ENCODE results near the gene ZNF385C. TPM values are rescaled to one million over a fixed set of nuclear protein-coding genes. Genes with fewer than 3 reads are reported as not detected.
A peak's percentile ranks its signal among the peaks of the same experiment; 100 is the strongest.

Gene ZNF385C
- total RNA-seq, 2 donors from 2014 or later, result 1.4 to 2.1 TPM

DNA sequence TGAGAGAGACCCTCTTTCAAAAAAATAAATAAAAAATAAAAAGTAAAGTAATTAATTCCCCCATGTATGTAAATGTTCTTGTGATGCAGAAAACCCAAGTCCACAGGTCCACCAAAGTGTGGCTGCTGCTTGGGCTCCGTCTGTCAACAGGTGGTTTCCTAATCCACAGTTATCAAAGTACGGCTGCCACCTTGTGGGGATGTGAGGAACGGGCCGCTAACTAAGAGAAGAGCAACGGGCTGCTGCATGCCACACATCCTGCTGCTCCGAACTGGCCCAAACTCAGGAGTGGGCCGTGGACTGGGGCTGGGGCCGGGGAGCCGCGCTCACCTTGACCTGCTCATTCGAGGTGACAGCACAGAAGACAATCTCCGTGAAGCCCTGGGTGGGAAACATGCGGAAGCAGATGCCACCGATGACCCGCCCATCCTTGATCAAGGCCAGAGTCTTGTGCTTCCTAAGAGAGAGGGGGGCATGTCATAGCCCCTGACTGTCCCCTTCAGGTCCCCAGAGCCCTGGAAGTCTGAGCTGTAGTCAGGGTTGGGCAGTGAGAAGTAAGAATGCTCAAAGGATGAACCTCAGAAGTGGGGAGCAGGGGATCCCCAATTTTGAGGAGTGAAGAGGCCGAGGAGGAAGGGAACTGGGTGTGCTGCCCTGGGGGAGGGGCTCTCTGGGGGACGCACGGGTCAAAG lies 18.6 kb upstream of the ZNF385C start:
- Histone ChIP-seq H3K9ac (ENCODE audit: extremely low read depth, low read length, poor library complexity, severe bottlenecking) (no peak overlapping the region), H3K36me3 (ENCODE audit: control insufficient read depth, insufficient read depth, low read length) (peaks cover 21% of the 10 kb centered on the region), H3K27ac (ENCODE audit: low read depth, low read length) (no peak overlapping the region), H3K27me3 (ENCODE audit: control insufficient read depth, insufficient read depth, low read length, poor library complexity, severe bottlenecking) (no peaks in the 10 kb centered on the region), H3K9me3 (ENCODE audit: control insufficient read depth, low read length) (no peaks in the 10 kb centered on the region), H3K4me1 (ENCODE audit: control insufficient read depth, insufficient read depth, low read length) (no peaks in the 10 kb centered on the region), H3K4me3 (ENCODE audit: low read length) (no peak overlapping the region)
- no peaks in the 10 kb centered on the region for H3K27me3 Mint-ChIP-seq (ENCODE audit: insufficient read depth)
- peaks cover 28% of the 10 kb centered on the region for H3K36me3 Mint-ChIP-seq (ENCODE audit: low read depth)
- 56 to 60% methylated on average over 14 to 18 of the region's 18 CpGs for WGBS, 2 experiments (ENCODE audit: insufficient coverage in 1 of 2, insufficient read length in 1 of 2)
- no peak overlapping the region for H3K4me3 Mint-ChIP-seq
- DNase-seq, result peak; percentile 97
- no peaks in the 10 kb centered on the region for H3K4me1 Mint-ChIP-seq
- peak overlapping the region; percentile 64 for H3K27ac Mint-ChIP-seq
- no peaks in the 10 kb centered on the region for H3K9me3 Mint-ChIP-seq
- peak; percentile 90 for TF ChIP-seq CTCF (conservative IDR thresholded peaks at IDR 0.05)

GRCh38 chr17:42114118-42114517 lies 15.8 kb upstream of the ZNF385C start:
- Histone ChIP-seq H3K27me3 (ENCODE audit: control insufficient read depth, insufficient read depth, low read length, poor library complexity, severe bottlenecking) (no peaks in the 10 kb centered on the region), H3K4me3 (ENCODE audit: low read length) (no peak overlapping the region), H3K27ac (ENCODE audit: low read depth, low read length) (no peak overlapping the region), H3K36me3 (ENCODE audit: control insufficient read depth, insufficient read depth, low read length) (peaks cover 21% of the 10 kb centered on the region), H3K9me3 (ENCODE audit: control insufficient read depth, low read length) (no peaks in the 10 kb centered on the region), H3K4me1 (ENCODE audit: control insufficient read depth, insufficient read depth, low read length) (no peaks in the 10 kb centered on the region), H3K9ac (ENCODE audit: extremely low read depth, low read length, poor library complexity, severe bottlenecking) (no peak overlapping the region)
- H3K4me3 Mint-ChIP-seq, result no peak overlapping the region
- no peak for DNase-seq
- no peaks in the 10 kb centered on the region for H3K4me1 Mint-ChIP-seq
- no peaks in the 10 kb centered on the region for H3K27me3 Mint-ChIP-seq (ENCODE audit: insufficient read depth)
- H3K27ac Mint-ChIP-seq, result no peak overlapping the region
- TF ChIP-seq CTCF (conservative IDR thresholded peaks at IDR 0.05), result no peak
- no peaks in the 10 kb centered on the region for H3K9me3 Mint-ChIP-seq
- WGBS, 2 experiments (ENCODE audit: insufficient coverage in 1 of 2, insufficient read length in 1 of 2), result 93 to 100% methylated on average over 1 to 6 of the region's 9 CpGs
- H3K36me3 Mint-ChIP-seq (ENCODE audit: low read depth), result peaks cover 28% of the 10 kb centered on the region

DNA sequence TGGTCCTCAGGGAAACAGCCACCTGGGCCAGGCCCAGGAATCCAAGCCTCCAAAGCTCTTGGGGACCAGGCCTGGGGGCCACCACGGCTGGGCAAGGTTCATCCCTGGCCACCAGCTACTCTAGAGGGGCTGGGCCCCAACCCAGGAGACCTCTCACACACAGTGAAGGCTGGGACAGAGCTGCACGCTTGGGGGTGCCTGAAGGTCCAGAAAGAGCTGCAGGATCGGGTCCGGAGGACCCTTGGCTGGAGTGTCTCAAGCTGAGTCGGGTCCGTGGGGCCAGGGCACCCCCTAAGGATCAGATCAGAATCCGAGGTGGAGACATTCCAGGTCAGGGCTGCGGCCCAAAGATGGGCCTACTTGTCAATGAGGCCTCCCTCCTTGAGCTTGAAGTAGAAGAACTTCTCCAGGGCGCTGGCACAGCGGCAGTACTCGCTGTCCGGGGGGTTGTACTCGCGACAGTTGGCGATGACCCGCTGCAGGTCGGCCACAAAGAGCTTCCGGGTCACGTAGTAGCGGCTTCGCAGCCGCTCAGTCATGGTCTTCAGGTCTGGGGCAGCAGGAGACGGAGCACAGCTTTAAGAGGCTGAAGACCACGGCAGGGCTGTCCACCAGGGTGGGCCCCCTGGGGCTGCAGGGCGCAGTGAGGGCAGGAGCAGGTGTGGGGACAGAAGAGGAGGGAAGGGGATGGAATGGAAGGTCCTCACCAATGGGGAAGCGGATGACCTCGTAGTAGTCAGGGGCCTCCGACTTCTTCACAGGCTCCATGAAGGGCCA lies 15.2 kb upstream of the ZNF385C start:
- Mint-ChIP-seq H3K9me3 (no peaks in the 10 kb centered on the region), H3K4me3 (no peak overlapping the region), H3K36me3 (ENCODE audit: low read depth) (peaks cover 26% of the 10 kb centered on the region), H3K27me3 (ENCODE audit: insufficient read depth) (no peaks in the 10 kb centered on the region), H3K27ac (no peak overlapping the region), H3K4me1 (no peaks in the 10 kb centered on the region)
- TF ChIP-seq CTCF (conservative IDR thresholded peaks at IDR 0.05), result no peak
- Histone ChIP-seq H3K27ac (ENCODE audit: low read depth, low read length) (no peak overlapping the region), H3K4me1 (ENCODE audit: control insufficient read depth, insufficient read depth, low read length) (no peaks in the 10 kb centered on the region), H3K27me3 (ENCODE audit: control insufficient read depth, insufficient read depth, low read length, poor library complexity, severe bottlenecking) (no peaks in the 10 kb centered on the region), H3K9ac (ENCODE audit: extremely low read depth, low read length, poor library complexity, severe bottlenecking) (no peak overlapping the region), H3K4me3 (ENCODE audit: low read length) (no peak overlapping the region), H3K36me3 (ENCODE audit: control insufficient read depth, insufficient read depth, low read length) (peaks cover 21% of the 10 kb centered on the region), H3K9me3 (ENCODE audit: control insufficient read depth, low read length) (no peaks in the 10 kb centered on the region)
- no peak for DNase-seq
- 93 to 96% methylated on average over 21 to 28 of the region's 28 CpGs for WGBS, 2 experiments (ENCODE audit: insufficient coverage in 1 of 2, insufficient read length in 1 of 2)

Measured in endodermal cell (in vitro differentiated cells).